NCI-H2107 treated with DMSO at 0.1 percent for 48 hours (cell line): ENCODE data around the gene SMARCAD1.
A peak's percentile ranks its signal among the peaks of the same experiment; 100 is the strongest.

Source experiments
- DNase-seq: peaks from one replicate; lab custom pipeline; 2025; ENCODE audit not compliant: unreplicated experiment; lab: John Stamatoyannopoulos, UW

The SMARCAD1 gene, protein sequence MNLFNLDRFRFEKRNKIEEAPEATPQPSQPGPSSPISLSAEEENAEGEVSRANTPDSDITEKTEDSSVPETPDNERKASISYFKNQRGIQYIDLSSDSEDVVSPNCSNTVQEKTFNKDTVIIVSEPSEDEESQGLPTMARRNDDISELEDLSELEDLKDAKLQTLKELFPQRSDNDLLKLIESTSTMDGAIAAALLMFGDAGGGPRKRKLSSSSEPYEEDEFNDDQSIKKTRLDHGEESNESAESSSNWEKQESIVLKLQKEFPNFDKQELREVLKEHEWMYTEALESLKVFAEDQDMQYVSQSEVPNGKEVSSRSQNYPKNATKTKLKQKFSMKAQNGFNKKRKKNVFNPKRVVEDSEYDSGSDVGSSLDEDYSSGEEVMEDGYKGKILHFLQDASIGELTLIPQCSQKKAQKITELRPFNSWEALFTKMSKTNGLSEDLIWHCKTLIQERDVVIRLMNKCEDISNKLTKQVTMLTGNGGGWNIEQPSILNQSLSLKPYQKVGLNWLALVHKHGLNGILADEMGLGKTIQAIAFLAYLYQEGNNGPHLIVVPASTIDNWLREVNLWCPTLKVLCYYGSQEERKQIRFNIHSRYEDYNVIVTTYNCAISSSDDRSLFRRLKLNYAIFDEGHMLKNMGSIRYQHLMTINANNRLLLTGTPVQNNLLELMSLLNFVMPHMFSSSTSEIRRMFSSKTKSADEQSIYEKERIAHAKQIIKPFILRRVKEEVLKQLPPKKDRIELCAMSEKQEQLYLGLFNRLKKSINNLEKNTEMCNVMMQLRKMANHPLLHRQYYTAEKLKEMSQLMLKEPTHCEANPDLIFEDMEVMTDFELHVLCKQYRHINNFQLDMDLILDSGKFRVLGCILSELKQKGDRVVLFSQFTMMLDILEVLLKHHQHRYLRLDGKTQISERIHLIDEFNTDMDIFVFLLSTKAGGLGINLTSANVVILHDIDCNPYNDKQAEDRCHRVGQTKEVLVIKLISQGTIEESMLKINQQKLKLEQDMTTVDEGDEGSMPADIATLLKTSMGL

DNA sequence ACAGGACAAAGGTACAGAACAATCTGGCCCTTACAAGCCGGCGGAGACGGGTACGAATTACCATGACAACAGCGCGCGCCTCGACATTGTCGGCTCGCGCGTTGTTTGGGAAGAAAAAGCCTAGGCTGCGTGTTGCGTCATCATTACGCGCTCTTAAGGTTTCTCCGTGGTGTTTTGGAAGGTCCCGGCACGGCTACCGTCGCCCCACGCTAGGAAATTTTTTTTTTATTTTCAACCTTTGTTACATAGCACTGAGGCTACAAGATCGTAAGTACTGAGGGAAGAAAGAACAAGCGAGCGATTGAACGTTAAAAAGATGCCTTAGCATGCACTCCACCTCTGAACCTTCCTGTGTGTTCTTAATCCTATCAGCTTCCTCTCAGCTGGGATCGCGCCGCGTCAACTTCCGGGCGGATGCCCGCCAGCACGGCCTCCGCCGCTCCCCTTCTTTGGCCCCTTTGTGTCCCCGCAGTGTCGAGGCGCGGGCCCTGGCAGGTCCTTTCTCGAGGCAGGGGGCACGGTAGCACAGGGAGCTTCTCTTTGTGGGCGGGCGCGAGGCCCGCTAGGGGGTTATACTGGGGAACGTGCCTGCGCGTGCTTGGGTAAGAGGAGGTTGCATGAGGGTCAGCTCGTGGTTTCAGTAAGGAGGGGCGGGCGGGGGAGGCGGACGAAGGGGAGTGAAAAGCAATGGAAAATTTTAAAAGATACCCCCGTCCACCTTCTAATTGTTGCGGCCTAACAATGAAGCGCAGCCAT, at the start of gene SMARCAD1:
SMARCAD1 (plus strand) TSS at position 397 of the 756 bp plus-strand sequence. CDS start 530 bp downstream, outside the sequence.
- peak; percentile 82 for DNase-seq

DNA sequence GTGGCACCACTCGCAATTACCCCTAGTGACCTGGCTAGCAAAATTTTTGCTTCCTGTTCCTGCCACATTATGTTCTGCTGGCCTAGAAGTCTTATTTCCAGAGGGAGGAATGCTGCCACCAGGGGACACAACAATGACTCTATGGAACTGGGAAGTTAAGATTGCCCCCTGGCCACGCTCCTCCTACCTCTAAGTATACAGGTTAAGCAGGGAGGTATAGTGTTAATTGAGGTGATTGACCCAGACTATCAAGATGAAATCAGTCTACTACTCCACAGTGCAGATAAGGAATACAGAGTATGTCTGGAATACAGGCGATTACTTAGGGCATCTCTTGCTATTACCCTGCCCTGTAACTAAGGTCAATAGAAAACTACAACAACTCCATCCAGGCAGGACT, 48.8 kb upstream of the SMARCAD1 start:
- DNase-seq: no peak

DNA sequence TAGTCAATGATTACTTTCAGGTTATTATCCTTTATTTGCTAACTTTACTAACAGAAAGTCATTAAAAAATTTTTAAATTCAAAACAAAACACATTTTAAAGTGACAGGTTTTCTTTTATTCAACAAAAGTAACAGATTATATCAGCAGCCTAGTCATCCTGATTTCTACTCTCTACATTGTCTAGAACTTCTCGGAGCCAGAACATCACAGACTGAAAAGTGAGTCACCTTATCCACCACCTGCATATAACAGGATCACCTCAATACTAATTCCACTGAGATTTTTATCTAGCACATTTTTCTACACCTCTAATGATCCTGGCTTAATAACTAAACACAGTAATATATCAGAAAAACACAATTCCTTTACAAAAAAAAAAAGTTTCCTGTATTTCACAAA, 47.9 kb upstream of the SMARCAD1 start:
- no peak for DNase-seq

DNA sequence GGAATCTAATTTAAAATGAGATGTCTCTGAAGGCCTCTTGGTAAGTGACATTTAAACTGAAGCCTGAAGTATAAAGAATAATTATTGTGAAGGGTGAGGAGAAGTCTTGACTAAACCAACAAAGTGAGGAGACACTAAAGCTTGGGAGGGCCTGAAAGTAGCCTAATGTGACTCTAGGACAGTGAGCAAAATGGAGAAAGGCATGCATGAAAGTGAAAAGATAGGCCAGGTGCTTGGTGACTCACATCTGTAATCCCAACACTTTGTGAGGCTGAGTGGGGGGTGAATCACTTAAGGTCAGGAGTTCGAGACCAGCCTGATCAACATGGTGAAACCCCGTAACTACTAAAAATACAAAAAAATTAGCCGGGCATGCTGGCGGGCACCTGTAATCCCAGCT, 46.9 kb upstream of the SMARCAD1 start:
- no peak for DNase-seq

DNA sequence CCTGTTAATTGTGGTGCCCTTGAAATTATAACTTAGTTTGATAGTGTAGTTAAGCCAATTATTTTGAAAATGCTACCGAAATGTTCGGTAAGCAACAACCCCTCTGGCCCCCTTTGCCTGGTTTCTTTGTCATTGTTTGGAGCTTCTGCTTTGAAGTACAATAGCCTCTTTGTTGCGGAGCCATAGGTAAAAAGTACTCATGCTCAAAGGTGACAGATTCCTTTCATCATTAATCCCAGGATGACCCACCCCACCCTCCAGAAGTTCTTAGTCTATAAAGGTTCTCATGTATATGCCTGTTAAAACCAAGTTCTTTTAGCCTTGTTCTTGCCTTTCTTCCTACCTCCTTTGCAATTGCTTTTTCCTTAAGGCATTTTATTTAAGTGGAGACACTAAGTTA, 42.4 kb upstream of the SMARCAD1 start:
- DNase-seq: no peak

DNA sequence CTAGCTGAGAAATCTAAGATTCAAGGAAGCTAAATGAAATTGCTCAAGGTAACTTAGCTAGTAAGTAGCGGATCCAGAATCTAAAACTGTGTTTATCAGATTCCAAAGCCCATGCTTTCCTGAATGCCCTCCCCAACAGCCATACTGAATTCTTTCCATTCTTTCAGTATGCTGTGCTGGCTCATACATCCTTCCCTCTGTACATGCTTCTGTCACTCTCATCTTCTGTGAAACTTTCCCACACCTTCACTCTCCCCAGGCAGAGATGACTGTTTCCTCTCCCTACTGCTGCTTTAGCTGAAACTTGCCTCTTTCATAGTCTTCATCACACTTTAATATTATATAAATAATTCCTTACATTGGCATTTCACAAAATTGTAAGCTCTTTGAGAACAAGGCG, 39.3 kb upstream of the SMARCAD1 start:
- DNase-seq: no peak

DNA sequence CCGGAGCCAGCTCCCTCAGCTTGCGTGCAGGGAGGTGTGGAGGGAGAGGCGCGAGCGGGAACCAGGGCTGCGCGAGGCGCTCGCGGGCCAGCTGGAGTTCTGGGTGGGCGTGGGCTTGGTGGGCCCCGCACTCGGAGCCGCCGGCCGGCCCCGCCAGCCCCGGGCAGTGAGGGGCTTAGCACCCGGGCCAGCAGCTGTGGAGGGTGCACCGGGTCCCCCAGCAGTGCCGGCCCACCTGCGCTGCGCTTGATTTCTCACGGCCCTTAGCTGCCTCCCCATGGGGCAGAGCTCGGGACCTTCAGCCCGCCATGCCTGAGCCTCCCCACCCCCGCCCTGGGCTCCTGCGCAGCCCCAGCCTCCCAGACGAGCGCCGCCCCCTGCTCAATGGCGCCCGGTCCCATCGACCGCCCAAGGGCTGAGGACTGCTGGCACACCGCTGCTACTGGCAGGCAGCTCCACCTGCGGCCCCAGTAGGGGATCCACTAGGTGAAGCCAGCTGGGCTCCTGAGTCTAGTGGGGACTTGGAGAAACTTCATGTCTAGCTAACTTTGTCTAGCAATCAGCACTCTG, 37.8 kb upstream of the SMARCAD1 start:
- no peak for DNase-seq

DNA sequence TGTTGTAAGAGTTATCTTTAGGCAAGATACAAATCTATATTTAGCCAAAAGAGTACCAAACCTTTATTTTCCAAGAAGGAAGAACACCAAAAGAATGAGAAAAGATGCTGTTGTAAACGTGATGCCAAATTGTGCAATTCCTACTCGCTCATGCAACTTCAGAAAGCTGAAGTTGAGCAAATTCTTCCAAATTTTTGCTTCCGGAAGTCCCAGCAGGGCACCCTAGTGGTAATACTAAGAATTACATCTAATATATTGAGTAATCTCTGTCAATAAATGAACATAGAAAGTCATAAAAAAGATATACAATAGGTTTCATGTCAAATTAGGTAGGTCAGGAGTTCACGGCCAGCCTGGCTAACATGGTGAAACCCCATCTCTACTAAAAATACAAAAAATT, 36.0 kb upstream of the SMARCAD1 start:
- no peak for DNase-seq

DNA sequence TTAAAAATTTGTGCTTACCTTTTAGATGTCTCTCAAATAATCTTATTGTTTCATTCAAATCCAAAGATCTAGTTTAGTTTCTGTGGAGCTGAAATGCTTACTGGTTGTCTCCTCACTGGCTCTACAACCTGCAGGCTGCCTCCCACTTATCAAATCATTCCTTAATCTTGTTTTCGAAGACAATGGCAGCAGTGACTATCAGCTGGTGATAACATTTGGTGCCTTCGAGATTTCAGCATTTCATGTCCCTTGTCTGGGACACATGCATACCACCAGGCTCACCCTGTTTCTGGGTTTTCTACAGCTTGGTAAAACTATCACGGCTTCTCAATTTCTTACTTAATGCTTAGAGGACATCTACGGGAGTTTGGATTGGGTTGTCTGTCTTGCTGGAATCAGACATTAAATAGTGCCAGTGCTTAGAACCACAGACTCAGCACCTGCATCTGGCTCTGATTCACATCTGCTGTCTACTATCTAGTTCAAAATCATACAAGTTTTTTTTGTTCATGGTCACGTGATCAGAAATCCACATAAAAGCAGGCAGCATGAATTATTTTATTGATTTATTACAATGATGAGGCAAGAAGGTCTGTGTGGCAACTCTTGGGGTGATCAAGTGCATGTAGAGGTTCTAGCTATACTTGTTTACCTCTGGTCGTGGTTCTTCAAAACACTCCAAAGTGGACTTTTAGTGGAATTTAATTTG, 32.0 kb upstream of the SMARCAD1 start:
- no peak for DNase-seq

DNA sequence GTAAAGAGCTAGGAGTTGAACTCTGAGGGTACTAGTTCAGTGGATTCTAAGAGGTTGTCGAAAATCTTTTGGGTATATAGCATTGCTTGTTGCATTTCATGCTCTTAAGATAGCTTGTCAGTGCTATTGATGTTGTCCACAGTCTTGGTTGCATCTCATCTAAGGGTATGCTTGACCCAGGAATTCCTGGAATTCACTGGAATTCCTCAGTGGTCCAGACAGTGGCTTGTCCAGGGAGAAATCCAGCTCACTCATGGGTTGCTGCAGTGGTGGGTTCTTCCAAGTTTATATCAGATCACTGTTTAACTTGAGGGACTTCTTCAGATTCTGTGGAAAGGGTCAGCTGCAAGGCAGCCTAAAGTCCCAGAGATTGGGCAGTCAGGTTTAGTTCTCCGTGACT, 29.8 kb upstream of the SMARCAD1 start:
- no peak for DNase-seq

DNA sequence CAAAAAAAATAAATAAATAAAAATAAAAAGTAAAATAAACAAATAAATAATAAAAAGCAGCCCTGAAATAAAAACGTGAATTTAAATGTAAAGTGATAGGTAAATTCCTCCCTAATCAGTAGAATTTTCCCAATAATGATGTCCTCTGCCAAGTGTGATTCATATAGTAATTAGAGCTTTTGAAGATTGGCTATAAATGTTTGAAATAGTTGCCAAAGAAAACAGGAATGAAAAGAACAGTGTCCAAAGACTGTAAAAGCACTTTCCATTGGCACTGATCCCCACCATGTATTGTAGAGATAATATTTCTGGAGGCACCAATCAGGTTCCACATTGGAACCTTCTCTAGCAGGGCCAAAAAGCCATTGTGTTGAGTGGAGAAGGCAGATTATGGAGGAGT, 25.9 kb upstream of the SMARCAD1 start:
- no peak for DNase-seq

DNA sequence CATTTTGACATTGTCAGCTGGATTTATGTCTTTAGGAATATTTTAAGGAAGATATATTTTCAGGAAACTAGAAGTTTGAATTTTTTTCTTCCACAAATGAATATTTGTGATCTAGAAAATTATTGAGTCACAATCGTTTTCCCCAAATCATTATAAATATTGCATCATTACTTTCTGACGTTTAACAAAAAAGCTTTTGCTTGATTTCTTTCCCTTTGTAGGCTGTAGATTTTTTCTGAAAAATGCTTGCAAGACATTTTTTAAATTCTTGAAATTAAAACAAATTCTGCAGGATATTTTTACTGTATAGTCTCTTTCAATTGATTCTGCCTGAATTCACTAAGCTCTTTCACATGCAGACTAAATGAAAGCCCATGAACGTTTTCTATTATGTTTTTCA, 4.9 kb upstream of the SMARCAD1 start:
- DNase-seq: no peak

DNA sequence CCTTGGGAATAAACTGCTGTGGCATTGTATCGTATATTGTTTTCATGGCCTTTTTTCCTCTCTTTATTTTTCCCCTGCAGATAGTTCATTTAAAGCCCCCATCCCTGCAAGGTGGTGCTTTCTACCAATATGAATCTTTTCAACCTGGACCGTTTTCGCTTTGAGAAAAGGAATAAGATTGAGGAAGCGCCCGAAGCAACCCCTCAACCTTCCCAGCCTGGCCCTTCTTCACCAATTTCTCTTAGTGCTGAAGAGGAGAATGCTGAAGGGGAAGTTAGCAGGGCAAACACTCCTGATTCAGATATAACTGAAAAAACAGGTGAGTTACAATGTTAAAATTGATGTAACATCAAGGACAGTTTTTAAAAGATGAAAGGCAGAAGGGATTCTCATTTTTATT, 601 bp downstream of the SMARCAD1 start:
- DNase-seq: no peak

DNA sequence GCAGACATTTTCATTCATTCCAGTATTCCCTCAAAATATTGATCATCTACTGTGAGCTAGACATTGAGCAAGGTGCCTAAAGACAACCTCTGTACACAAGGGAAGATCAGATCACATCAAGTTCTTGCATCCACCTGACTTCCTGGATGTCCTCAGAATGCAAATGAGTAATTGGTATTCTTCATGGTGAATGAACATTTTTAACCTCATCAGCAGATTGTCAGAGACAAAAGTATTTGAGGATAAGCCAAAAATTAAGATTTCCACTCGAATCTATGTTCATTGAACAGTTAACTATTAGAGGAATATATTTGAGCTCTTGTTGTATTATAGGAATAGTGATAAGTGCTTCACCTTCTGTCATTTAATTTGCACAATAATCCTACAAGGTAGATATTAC, 1.3 kb downstream of the SMARCAD1 start:
- DNase-seq: no peak

DNA sequence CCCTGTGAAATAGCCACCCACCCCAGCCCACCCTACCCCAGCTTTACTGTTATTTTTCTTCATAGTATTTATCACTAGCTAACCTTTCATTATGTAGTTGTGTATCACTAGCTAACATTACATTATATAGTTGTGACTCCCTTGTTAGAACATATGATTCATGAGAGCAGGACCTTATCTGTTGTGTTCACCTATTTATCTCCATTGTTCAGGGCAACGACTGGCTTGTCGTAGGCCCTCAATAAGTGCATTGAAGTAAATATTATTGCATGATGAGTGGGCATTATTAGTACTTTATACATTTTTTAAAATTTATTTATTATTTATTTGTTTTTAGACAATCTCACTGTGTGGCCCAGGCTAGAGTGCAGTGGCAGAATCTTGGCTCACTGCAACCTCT, 4.2 kb downstream of the SMARCAD1 start:
- no peak for DNase-seq

DNA sequence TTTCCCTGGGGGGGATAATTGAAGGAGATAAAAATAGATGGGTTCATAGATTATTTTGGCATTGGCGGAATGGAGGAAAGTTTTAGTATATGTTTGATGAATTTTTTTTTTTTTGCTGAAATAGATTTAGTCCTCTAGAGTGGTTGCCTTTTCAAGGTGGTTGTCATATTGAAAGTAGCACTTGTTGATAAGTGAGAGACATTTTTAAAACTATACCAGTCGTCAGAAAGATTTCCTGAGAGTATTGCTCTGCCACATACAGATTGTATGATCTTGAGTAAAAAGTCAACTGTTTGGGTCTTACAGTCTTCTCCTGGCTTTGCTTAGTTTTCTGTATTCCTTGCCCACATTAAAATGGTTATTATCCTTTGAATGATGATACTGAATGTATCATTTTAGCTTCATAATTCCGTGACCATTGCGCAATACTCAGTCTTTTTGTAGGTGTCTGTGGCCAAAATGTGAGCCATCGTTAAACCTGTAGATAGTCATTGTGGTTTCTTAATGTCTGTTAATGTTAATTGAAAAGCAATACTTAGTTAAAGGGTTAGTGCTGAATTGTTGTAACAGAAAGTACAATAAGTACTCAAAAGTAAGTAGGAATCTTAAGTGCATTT, 7.1 kb downstream of the SMARCAD1 start:
- DNase-seq: no peak

DNA sequence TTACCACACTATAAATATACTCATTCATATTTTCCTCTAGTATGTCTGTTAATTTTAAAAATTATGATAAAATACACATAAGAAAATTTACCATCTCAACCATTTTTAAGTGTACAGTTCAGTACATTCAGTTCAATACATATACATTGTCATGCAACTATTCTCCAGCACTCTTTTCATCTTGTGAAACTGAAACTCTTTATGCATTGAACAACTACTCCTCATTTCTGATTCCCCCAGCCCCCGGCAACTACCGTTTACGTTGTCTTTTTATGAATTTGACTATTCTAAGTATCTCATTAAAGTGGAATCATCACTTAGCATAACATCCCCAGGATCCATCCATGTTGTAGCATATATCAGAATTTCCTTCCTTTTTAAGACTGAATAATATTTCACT, 8.7 kb downstream of the SMARCAD1 start:
- DNase-seq: no peak

DNA sequence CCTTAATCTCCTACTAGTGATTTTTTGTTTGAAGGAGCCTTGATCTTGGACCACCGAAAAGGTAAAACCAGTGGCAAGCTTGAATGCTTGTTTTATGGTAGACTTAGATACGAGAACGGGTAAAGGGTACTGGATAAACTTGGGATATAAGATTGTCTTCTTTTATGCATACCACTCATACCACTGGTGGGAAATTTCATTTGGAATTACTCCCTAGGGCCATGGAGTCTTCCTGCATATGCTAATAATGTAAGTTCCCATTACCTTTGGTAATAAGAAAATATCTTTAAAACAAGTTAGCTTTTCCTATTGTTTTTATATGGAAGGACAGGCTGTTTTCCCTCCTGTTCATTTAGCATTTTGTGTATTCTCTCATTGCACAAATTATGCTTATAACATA, 11.7 kb downstream of the SMARCAD1 start:
- no peak for DNase-seq

DNA sequence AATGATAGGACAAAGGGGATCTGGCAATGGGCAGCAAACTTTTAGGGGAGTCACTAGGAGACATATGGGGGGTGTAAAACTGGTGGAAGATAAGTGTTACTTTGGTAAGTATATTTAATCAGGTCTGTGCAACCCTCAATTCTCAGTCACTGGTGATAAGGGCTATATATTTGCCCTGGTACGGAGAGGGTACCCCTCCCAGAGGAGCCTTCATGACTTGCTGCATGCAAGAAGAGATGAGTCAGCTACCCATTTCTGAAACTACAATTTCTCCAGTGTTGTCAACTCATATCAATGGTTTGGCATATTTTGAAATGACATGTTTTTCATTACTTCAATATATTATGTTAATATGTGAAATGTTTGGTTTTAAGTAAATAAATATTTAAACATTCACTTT, 14.3 kb downstream of the SMARCAD1 start:
- no peak for DNase-seq

DNA sequence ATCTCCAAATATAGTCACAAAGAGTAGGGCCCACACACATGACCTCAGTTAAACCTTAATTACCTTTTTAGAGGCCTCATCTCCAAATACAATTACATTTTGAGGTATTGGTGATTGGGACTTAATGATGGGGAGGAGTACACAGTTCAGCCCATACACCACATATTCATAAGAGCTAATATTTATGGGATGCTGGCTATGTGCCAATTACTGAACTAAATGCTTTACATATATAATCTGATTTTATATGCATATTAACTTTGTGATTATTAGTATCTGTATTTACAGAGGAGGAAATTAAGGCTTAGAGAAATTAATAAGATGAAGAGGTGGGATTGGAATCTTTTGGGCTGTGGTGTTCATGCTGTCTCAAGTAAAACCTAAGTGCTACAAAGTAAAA, 17.8 kb downstream of the SMARCAD1 start:
- no peak for DNase-seq
